ENCODE results near the gene RALGAPA1.

GRCh38 chr14:35499180-35499579, 309.9 kb downstream of the RALGAPA1 start:
- TF ChIP-seq CTCF (IDR thresholded peaks at IDR 0.05) (no peak), POLR2AphosphoS5 (IDR thresholded peaks at IDR 0.05) (no peak)

Measured in sigmoid colon (tissue), 4 donors.